K562 treated with DMSO at 1 percent for 24 hours (cell line): ENCODE data around the gene EFNB3. TPM values are rescaled to one million over a fixed set of nuclear protein-coding genes. Genes with fewer than 3 reads are reported as not detected.

Experiments used
- total RNA-seq: library from RNA; unstranded; fragments of 300-600 nt; gene quantifications from 2 replicates; pipeline ENCODE4 v1.2.3, GENCODE V29; 2022; ENCODE audit warnings: low read depth; ENCODE audit not compliant: insufficient read depth

The EFNB3 gene, protein sequence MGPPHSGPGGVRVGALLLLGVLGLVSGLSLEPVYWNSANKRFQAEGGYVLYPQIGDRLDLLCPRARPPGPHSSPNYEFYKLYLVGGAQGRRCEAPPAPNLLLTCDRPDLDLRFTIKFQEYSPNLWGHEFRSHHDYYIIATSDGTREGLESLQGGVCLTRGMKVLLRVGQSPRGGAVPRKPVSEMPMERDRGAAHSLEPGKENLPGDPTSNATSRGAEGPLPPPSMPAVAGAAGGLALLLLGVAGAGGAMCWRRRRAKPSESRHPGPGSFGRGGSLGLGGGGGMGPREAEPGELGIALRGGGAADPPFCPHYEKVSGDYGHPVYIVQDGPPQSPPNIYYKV
- 0.10 TPM in 1 of 2 replicates, not detected in the other for total RNA-seq

DNA sequence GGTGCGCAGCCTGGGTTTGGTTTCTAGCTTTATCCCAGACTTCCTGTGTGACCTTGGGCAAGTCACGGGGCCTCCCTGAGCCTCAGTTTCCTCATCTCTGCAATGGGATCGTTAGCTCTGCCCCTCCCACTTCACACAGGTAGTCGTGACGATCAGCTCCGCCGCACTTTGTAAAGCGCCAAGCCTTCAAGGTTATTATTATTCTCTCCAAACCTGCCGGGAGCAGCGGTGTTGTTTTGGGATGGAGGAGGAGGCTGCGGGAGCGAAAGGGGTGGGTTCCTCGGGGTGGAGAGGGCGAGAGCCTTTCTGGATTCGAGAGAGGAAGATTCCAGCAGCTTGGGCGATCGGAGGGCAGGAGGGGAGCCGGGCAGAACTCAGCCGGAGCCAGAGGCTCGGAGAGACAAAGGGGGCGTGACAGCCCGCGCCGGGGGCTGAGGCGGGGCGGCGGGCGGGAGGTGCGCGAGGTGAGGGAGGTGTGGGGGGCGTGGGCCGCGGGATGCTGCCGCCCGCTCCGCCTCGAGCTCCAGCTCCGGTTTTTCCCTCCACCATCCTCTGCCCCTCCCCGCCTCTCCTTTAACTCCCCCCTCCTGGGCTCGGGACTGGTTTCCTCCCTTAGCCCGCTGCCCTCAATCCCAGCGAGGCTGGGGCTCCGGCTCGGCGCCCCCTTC lies at the start of gene EFNB3:
Gene EFNB3, plus strand, starts transcription at position 602 of the 668 bp plus-strand sequence. CDS start 397 bp downstream, outside the sequence.

DNA sequence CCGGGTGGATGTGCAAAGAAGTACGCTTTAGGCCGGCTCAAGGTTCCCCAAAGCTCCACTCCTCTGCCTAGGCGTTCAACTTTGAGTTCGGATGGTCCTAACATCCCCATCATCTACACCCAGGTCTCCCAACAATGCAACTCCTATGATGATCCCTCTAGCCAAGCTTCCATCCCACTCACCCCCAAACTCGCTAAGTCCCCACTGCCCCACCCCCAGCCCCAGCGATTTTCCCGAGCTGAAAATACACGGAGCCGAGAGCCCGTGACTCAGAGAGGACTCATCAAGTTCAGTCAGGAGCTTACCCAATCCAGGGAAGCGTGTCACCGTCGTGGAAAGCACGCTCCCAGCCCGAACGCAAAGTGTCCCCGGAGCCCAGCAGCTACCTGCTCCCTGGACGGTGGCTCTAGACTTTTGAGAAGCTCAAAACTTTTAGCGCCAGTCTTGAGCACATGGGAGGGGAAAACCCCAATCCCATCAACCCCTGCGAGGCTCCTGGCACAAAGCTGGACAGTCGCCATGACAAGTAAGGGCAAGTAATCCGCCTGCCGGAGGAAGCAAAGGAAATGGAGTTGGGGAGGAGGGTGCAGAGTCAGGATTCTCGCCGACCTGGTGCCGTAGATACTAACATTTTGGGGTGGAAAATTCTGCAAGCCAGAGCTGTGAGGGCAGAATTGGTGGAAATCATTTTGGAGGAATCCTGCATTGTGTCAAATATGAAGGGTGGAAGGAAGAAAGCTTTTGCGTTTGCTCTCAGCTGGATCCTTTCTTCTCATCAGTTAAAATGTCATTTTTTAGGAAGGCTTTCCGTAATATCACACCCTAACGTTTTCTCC lies 17.7 kb upstream of the EFNB3 start, which contains the start of gene TP53:
Gene TP53, minus strand, starts transcription at position 419 of the 836 bp plus-strand sequence. CDS start 10,896 bp downstream, outside the sequence.

DNA sequence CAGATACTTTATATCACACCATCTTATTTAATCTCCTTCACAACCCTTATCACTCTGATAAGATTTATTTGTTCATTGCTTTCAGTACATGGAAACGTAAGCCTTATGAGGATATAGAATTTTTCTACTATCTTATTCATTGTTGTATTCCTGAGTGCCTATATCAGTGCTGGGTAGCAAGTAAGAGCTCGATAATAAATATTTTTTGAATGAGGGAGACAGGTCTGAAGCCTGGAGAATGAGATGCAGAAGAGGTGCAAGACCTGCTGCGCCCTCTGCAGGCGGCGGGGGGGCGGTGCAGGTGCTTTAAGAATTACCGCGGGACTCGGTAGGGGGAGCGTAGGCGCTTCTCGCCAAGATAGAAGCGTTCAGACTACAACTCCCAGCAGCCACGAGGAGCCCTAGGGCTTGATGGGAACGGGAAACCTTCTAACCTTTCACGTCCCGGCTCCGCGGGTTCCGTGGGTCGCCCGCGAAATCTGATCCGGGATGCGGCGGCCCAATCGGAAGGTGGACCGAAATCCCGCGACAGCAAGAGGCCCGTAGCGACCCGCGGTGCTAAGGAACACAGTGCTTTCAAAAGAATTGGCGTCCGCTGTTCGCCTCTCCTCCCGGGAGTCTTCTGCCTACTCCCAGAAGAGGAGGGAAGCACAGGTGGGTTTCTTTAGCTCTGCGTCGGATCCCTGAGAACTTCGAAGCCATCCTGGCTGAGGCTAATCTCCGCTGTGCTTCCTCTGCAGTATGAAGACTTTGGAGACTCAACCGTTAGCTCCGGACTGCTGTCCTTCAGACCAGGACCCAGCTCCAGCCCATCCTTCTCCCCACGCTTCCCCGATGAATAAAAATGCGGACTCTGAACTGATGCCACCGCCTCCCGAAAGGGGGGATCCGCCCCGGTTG lies 16.8 kb upstream of the EFNB3 start, which contains the start of gene WRAP53:
Gene WRAP53, plus strand, starts transcription at position 570 of the 900 bp plus-strand sequence. Its CDS starts 172 bp downstream, at position 742.

DNA sequence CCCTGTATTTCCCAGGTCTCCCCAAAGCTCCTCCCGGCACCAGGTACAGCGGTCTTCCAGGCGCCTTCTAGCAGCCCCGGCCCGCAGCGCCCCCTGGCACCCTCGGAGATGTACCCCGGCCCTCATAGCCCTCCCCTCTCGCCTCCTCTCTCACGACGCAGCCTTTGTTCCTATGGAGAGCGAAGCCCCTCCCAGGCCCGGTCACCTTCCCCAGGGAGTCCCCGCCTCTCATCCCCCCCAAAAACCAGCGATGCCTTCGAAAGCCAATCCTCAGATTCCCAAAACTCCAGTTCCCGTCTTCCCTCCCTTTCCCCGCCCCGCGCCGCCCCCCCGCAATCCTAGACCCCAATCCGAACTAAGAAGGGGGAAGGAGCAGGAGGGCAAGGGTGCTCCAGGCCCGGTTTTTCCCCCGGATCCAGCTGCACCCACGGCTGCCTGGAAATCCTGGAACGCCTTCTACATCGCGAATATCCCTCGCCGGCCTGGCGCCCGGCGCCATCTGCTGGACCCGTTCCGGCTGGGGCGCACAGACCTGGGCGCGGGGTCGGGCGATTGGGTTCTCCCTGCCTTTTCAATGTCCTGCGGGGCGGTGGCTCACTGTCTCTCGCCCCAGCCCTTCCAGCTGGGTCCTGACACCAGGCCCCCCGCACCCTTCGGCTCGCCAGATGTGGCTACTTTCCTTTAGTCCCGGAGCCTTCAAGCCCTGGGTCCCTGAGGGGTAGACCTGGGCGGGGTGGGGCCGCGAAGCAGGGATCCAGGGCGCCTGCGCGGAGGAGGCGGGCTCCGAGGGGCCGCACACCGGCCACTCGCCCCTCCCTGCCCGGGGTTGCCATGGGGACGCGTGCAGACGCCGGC lies 12.1 kb downstream of the EFNB3 start, which contains the start of gene DNAH2:
Gene DNAH2, plus strand, starts transcription at position 844 of the 855 bp plus-strand sequence. CDS start 1,991 bp downstream, outside the sequence.

Other genes with a start within 250 kb of the EFNB3 start
- gene ZBTB4, start 225.6 kb upstream of the EFNB3 start, total RNA-seq, result 5.5 and 5.6 TPM in 2 replicates
- gene SLC35G6, start 223.8 kb upstream of the EFNB3 start, total RNA-seq, result not detected in 2 replicates
- gene POLR2A, start 220.8 kb upstream of the EFNB3 start, total RNA-seq, result 81.8 and 97.0 TPM in 2 replicates
- gene TNFSF12, start 156.1 kb upstream of the EFNB3 start, total RNA-seq, result 0.58 and 1.4 TPM in 2 replicates
- 1.5 and 2.0 TPM in 2 replicates for gene TNFSF13, start 146.5 kb upstream of the EFNB3 start, total RNA-seq
- 42.9 and 47.5 TPM in 2 replicates for gene SENP3, start 143.3 kb upstream of the EFNB3 start, total RNA-seq
- gene CD68, start 125.6 kb upstream of the EFNB3 start, total RNA-seq, result 31.3 and 38.5 TPM in 2 replicates
- 81.0 and 84.2 TPM in 2 replicates for gene MPDU1, start 121.3 kb upstream of the EFNB3 start, total RNA-seq
- gene SOX15, start 115.1 kb upstream of the EFNB3 start, total RNA-seq, result 3.9 and 4.4 TPM in 2 replicates
- gene FXR2, start 90.3 kb upstream of the EFNB3 start, total RNA-seq, result 71.8 and 73.7 TPM in 2 replicates
- 62.8 TPM in 2 replicates for gene SAT2, start 77.4 kb upstream of the EFNB3 start, total RNA-seq
- 0.68 and 0.93 TPM in 2 replicates for gene SHBG, start 75.1 kb upstream of the EFNB3 start, total RNA-seq
- gene ATP1B2, start 54.3 kb upstream of the EFNB3 start, total RNA-seq, result 4.5 and 5.6 TPM in 2 replicates
- gene TP53, start 17.7 kb upstream of the EFNB3 start, total RNA-seq, result 4.8 and 6.3 TPM in 2 replicates
- 47.2 and 47.5 TPM in 2 replicates for gene WRAP53, start 16.7 kb upstream of the EFNB3 start, total RNA-seq
- gene DNAH2, start 12.5 kb downstream of the EFNB3 start, total RNA-seq, result not detected in 2 replicates
- gene KDM6B, start 129.0 kb downstream of the EFNB3 start, total RNA-seq, result 19.1 and 19.4 TPM in 2 replicates
- 1.3 and 2.9 TPM in 2 replicates for gene TMEM88, start 149.9 kb downstream of the EFNB3 start, total RNA-seq
- 70.7 and 80.3 TPM in 2 replicates for gene NAA38, start 152.4 kb downstream of the EFNB3 start, total RNA-seq
- 3.3 and 3.6 TPM in 2 replicates for gene CYB5D1, start 152.8 kb downstream of the EFNB3 start, total RNA-seq
- 19.2 and 22.7 TPM in 2 replicates for gene CHD3, start 183.6 kb downstream of the EFNB3 start, total RNA-seq
- gene RNF227, start 211.1 kb downstream of the EFNB3 start, total RNA-seq, result 0.98 and 1.1 TPM in 2 replicates
- 0.58 and 1.4 TPM in 2 replicates for gene KCNAB3, start 224.7 kb downstream of the EFNB3 start, total RNA-seq
- gene TRAPPC1, start 226.7 kb downstream of the EFNB3 start, total RNA-seq, result 153 and 165 TPM in 2 replicates
- 27.7 and 32.9 TPM in 2 replicates for gene CNTROB, start 227.0 kb downstream of the EFNB3 start, total RNA-seq